GM12801 (cell line): ENCODE measurements around the gene KRT81.

Experiments
- CTCF ChIP-seq: IDR thresholded peaks from one replicate; pipeline ENCODE4 v1.5.1; 2011; ENCODE audit warnings: control low read depth; ENCODE audit not compliant: insufficient read length; ENCODE audit errors: extremely low read depth

The KRT81 gene

GRCh38 chr12:52332381-52332780 lies 41.0 kb upstream of the KRT81 start:
- no peak for TF ChIP-seq CTCF

- TF ChIP-seq CTCF: no peak
Measured at GRCh38 chr12:52331833-52332232, 40.5 kb upstream of the KRT81 start.

- TF ChIP-seq CTCF: no peak
Measured at GRCh38 chr12:52331039-52331438, 39.7 kb upstream of the KRT81 start.

GRCh38 chr12:52327830-52328500 lies 36.6 kb upstream of the KRT81 start:
- TF ChIP-seq CTCF: no peak

GRCh38 chr12:52327052-52327829 lies 35.9 kb upstream of the KRT81 start:
- TF ChIP-seq CTCF: no peak

- no peak for TF ChIP-seq CTCF
Measured at GRCh38 chr12:52324153-52324444, 32.8 kb upstream of the KRT81 start.

GRCh38 chr12:52323416-52324152 lies 32.2 kb upstream of the KRT81 start:
- TF ChIP-seq CTCF: no peak
